HG03469 (cell line): ENCODE data around the gene SH3GL1.
"Not testable (repeated sequence)": the region's sequence is repeated elsewhere in the genome, so short reads cannot be mapped to it uniquely, and the experiment has no call there.

Experiments
- ATAC-seq: cut with Tn5 transposase; IDR thresholded peaks from one replicate; pipeline ENCODE4 v1.9.1; 2021; ENCODE audit warnings: mild to moderate bottlenecking, moderate library complexity, moderate number of reproducible peaks; ENCODE audit not compliant: unreplicated experiment

The SH3GL1 gene

GRCh38 chr19:4363571-4364304 lies 36.6 kb downstream of the SH3GL1 start:
- no peak for ATAC-seq

GRCh38 chr19:4362831-4363545 lies 37.4 kb downstream of the SH3GL1 start:
- no peak for ATAC-seq

GRCh38 chr19:4362101-4362828 lies 38.1 kb downstream of the SH3GL1 start:
- ATAC-seq: no peak

- no peak for ATAC-seq
Measured at GRCh38 chr19:4361152-4362046, 38.9 kb downstream of the SH3GL1 start.

- no peak for ATAC-seq
Measured at GRCh38 chr19:4360641-4361151, 39.7 kb downstream of the SH3GL1 start.

- ATAC-seq: no peak
Measured at GRCh38 chr19:4360081-4360569, 40.2 kb downstream of the SH3GL1 start.

GRCh38 chr19:4359627-4360000 lies 40.7 kb downstream of the SH3GL1 start:
- ATAC-seq: no peak

- ATAC-seq: no peak
Measured at GRCh38 chr19:4358709-4359626, 41.4 kb downstream of the SH3GL1 start.

- ATAC-seq: no peak
Measured at GRCh38 chr19:4357921-4358326, 42.4 kb downstream of the SH3GL1 start.

- no peak for ATAC-seq
Measured at GRCh38 chr19:4357095-4357797, 43.1 kb downstream of the SH3GL1 start.

GRCh38 chr19:4354897-4355296 lies 45.5 kb downstream of the SH3GL1 start:
- ATAC-seq: no peak

- ATAC-seq: no peak
Measured at GRCh38 chr19:4354282-4354681, 46.1 kb downstream of the SH3GL1 start.

GRCh38 chr19:4352701-4353121 lies 47.6 kb downstream of the SH3GL1 start:
- ATAC-seq: no peak

GRCh38 chr19:4350726-4351125 lies 49.6 kb downstream of the SH3GL1 start:
- no peak for ATAC-seq

GRCh38 chr19:4350111-4350510 lies 50.2 kb downstream of the SH3GL1 start:
- no peak for ATAC-seq

GRCh38 chr19:4349225-4349624 lies 51.1 kb downstream of the SH3GL1 start:
- not testable (repeated sequence) for ATAC-seq

- ATAC-seq: no peak
Measured at GRCh38 chr19:4347521-4347920, 52.8 kb downstream of the SH3GL1 start.

- no peak for ATAC-seq
Measured at GRCh38 chr19:4346020-4346383, 54.3 kb downstream of the SH3GL1 start.
